ENCODE measurements around the gene TACC2. TPM values are rescaled to one million over a fixed set of nuclear protein-coding genes. Genes with fewer than 3 reads are reported as not detected.

The TACC2 gene
- total RNA-seq, 1 donor from 2014 or later = 49.1 TPM

GRCh38 chr10:122216047-122216446, 227.1 kb downstream of the TACC2 start:
- DNase-seq (ENCODE audit: low spot score) (no peak), ATAC-seq (no peak)
- intact Hi-C loops (cut with DNase I) = no loop called here

DNA sequence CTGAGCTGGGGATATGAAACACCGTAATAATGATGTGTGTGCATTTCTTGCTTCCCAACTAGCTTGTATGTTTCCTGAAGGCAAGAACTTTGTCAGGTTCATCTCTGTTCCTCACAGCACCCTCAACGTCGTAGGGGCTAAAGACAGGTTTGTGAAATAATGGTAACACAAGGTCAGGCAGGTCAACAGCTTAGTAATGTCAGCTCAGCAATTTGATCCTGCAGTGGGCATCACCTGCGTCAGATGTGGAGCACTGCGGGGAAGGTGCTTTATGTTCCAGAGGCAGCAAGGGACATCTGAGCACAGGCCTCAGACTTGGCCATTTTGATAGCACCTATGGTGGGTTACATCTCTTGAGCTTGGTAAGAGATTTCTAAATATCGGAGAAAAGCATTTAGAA, 230.4 kb downstream of the TACC2 start:
- ATAC-seq = no peak
- DNase-seq (ENCODE audit: low spot score) = no peak
- intact Hi-C loops (cut with DNase I) = no loop called here

DNA sequence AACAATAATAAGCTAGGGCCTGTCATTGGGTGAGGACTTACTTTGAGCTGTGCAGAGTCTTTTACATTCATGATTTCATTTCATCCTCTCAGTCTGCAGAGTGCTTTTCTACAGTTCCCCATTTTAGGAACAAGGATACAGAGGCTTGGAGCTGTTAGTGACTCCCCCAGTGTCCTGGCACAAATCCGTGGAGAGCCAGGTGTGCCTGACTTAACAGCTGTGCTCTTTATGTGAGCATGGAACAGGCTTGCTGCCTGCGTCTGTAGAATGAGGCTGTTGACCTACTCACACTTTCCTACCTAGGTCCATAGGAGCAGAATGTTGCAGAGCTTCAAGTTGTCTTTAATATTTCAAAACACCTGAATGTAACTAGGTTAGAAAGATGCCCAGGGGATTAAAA, 231.8 kb downstream of the TACC2 start:
- DNase-seq (ENCODE audit: low spot score) (no peak), ATAC-seq (no peak)
- intact Hi-C loops (cut with DNase I) = no loop called here

DNA sequence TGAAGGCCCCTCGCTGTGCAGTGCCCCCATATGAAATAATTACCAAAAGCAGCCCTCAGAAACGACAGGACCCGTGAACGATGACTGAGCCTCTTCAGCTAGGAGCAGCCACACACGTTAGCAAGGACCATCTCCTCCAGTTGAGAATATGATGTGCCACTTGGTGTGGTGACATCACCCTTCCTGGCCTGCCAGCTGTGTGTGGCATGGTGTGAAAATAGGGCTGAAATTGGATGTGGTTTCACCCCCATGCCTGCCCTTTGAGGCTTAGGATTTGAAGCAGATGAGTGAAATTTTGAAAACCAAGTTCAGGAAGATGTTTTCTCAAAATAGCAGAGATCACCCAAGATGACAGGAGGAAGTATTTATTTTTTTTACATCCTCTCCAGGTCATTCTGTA, 233.0 kb downstream of the TACC2 start:
- DNase-seq (ENCODE audit: low spot score) (no peak), ATAC-seq (no peak)
- intact Hi-C loops (cut with DNase I) = no loop called here

DNA sequence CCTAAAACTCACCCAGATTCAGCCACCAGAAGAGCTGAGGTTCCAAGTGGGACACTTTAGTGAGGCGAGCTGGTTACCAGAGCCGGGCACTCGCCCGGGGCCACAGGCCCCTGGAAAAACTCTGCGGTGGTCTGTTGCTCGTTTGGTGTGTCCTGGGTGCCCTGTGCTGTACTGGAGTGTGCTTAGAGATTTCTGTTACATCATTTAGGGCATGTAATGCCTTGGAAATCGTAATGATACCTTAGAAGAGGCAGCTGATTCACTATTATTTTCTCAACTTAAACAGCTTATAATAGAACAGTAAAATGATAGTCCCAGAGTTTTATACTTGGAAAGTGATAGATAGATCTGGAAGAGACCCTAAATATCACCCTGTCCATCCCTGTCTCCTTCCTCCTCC, 233.7 kb downstream of the TACC2 start:
- intact Hi-C loops (cut with DNase I) = no loop called here
- ATAC-seq (no peak), DNase-seq (ENCODE audit: low spot score) (no peak)

- no peak for DNase-seq (ENCODE audit: low spot score)
- ATAC-seq = no peak
- intact Hi-C loops (cut with DNase I) = no loop called here
These were observed 235.2 kb downstream of the TACC2 start for GRCh38 chr10:122224159-122224558.

- no peak for DNase-seq (ENCODE audit: low spot score)
- intact Hi-C loops (cut with DNase I) = no loop called here
- no peak for ATAC-seq
These were observed 236.4 kb downstream of the TACC2 start for GRCh38 chr10:122225330-122225729.

GRCh38 chr10:122227754-122228153, 238.8 kb downstream of the TACC2 start:
- intact Hi-C loops (cut with DNase I) = no loop called here
- ATAC-seq = no peak
- DNase-seq (ENCODE audit: low spot score) = no peak

DNA sequence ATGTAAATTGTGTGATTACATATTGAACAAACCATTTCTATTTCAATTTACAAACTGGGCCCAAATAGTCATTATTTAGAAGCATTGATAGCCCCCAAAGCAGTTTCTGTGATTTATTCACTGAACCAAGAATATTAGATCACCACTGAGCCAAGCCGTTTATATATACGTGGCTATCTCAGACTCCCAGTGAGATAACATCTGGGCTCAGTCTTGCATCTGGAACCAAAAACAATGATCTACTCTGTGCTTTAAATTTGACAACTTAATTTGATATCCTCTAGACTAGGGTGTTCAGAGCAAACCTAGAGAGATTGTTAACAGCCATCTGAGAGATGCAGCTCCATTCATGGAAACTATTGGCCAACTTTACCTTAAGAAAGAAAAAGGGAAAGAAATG, 240.7 kb downstream of the TACC2 start:
- DNase-seq (ENCODE audit: low spot score) (no peak), ATAC-seq (no peak)
- intact Hi-C loops (cut with DNase I) = no loop called here

DNA sequence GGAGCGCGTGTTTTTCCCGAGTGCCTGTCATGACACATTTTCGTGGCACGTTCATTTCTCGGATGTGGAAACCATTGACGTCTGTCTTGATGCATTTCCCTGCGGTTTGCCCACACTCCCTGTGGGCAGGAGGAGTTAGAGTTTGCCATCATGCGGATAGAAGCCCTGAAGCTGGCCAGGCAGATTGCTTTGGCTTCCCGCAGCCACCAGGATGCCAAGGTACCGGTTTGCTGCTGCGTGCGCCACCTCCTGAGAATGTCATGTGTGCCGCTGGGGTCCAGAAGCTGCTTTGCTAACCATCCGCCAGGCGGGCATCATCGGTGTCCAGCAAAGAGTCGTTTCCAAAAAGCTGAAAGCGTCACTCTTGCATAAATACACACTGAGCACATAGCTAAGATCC, 241.3 kb downstream of the TACC2 start:
- no peak for DNase-seq (ENCODE audit: low spot score)
- intact Hi-C loops (cut with DNase I) = no loop called here
- ATAC-seq = no peak

GRCh38 chr10:122232769-122233168, 243.8 kb downstream of the TACC2 start:
- DNase-seq (ENCODE audit: low spot score) (no peak), ATAC-seq (no peak)
- intact Hi-C loops (cut with DNase I) = no loop called here

GRCh38 chr10:122233857-122234348, 244.9 kb downstream of the TACC2 start:
- DNase-seq (ENCODE audit: low spot score) = no peak
- ATAC-seq = peak; percentile 40
- intact Hi-C loops (cut with DNase I) = no loop called here

DNA sequence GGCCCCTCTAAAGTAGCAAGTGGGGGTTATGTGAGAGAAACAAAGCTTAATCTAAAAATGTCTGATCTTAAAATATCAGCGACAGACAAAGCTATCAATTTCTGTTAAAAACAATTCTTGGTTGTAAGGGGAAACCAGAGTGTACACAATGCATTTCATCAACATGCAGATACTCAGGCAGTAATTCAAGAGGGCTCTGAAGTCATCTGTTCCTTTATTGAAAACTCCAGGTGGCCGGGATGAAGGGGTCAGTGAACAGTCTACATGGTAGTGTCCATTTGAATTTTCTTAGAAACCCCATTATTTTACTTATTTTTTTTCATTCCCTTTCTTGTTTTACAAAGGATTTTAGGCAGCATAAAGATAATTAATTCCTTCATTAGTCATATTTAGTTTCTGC, 245.5 kb downstream of the TACC2 start:
- ATAC-seq = peak; percentile 68

DNA sequence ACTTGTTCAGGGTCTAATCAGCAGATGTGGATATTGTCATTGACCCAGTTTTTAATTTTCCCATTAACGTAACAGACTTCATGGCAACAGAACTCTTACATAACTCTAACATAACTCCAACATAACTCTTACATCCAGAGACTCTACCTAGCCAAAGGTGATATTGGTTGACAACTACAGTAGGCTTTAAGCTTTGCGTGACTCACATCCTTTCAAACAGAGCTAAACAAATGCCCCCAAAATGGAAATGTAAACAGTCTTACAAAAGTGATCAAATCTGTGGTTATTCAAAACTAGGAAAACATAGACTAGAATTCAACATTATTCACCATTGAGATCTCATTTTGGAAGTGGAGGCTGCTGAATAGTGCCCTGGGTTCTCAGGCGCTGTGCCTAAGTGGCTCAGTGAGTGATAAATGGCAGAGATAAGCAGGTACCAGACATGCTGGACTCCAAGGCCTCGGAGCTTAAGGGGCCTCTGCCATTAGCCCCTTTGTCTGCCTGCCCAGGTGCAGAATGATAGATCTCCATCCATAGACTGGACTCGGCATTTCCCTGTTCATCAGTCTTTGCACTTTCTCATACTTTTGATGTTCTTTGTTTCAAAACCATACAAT, 247.8 kb downstream of the TACC2 start:
- DNase-seq (ENCODE audit: low spot score) = no peak
- ATAC-seq = no peak
- intact Hi-C loops (cut with DNase I) = no loop called here

More for the DNA sequence above, 245.5 kb downstream of the TACC2 start:
- intact Hi-C loops (cut with DNase I) = no loop called here
- DNase-seq (ENCODE audit: low spot score) = no peak

DNA sequence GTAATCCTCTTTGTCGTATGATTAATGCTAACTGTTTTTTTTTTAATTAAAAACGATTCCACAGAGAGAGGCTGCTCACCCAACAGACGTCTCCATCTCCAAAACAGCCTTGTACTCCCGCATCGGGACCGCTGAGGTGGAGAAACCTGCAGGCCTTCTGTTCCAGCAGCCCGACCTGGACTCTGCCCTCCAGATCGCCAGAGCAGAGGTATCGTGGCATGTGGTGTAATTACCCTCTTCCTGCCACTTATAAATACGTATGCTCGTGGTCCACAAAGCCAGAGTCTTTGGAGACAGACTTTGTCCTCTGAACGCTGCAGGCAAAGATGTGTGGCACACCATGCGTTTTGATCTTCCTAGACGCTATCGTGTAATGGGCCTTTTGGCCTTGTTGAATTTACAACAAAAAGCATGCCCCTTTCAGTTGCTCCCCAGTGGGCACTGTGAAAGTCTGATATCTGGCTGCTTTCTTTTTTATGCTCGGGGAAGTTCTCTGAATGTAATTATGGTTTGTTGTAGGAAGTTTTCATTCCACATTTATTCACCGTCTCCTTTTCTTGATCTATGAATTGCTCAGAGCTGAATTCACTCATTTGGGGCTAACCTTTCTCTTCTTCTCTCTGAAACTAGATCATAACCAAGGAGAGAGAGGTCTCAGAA, 248.5 kb downstream of the TACC2 start:
- ATAC-seq (no peak), DNase-seq (ENCODE audit: low spot score) (no peak)
- intact Hi-C loops (cut with DNase I) = no loop called here

- intact Hi-C loops (cut with DNase I) = no loop called here
- ATAC-seq (peak; percentile 77), DNase-seq (ENCODE audit: low spot score) (no peak)
These were observed 250.8 kb downstream of the TACC2 start for GRCh38 chr10:122239578-122240257.

DNA sequence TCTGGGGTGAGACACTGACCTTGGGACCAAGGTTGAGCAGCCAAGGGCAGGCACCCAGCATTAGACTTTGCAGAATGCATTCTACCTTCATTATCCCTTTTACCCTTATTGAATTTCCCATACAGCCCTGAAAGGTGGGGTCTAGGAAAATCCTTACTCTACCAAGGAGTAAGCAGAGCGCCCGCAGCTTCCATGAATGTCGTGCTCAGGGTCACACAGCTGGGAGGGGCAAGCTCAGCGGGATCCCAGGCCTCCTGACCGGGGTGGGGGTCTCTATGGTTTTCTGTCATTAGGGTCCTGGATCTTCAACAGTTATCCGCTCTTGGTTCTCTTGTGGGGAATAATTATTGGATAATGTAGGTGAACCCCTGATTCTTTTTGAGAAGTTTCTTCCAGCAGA, 251.4 kb downstream of the TACC2 start:
- intact Hi-C loops (cut with DNase I) = no loop called here
- DNase-seq (ENCODE audit: low spot score) (peak; percentile 38), ATAC-seq (no peak)

- ATAC-seq (no peak), DNase-seq (ENCODE audit: low spot score) (peak; percentile 30)
- intact Hi-C loops (cut with DNase I) = no loop called here
These were observed 252.9 kb downstream of the TACC2 start for GRCh38 chr10:122241836-122242235.

- peak; percentile 88 for ATAC-seq
- intact Hi-C loops (cut with DNase I) = no loop called here
- peak; percentile 13 for DNase-seq (ENCODE audit: low spot score)
These were observed 254.6 kb downstream of the TACC2 start for GRCh38 chr10:122243550-122243949.

Measured in sciatic nerve (tissue), 2 donors.